Measurements from ENCODE around the gene MAP2K4.
"Not testable (repeated sequence)": the region's sequence is repeated elsewhere in the genome, so short reads cannot be mapped to it uniquely, and the experiment has no call there.

MAP2K4 gene

DNA sequence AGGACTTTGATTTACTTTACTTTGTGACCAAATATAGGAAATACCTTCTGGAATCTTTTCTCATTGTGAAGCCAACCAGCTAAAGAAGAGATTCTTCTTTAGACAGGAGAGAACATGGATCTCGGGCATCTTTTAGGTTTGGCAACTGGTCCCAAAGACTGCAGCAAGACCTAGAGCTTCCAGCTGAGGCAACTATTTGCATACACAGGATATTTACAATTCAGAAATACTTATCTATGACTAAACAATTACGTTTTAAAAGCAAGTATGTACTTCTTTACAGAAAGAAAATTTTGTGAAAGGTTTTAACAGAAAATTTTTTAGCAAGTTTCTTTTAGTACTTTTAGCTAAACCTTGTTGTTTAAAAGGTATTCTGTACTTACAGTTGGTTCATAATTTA, 106.5 kb downstream of the MAP2K4 start:
- Histone ChIP-seq H3K27ac (ENCODE audit: low read length) (no peak overlapping the region), H3K9ac (ENCODE audit: low read length) (no peak overlapping the region), H3K36me3 (ENCODE audit: control insufficient read depth, low read depth, low read length) (peaks cover 39% of the 10 kb centered on the region), H3K27me3 (ENCODE audit: control insufficient read depth, insufficient read depth, low read length) (no peaks in the 10 kb centered on the region), H3K4me1 (ENCODE audit: control insufficient read depth, low read depth, low read length) (peaks cover 2% of the 10 kb centered on the region), H3K9me3 (ENCODE audit: control insufficient read depth, low read depth, low read length) (no peaks in the 10 kb centered on the region), H3K4me3 (ENCODE audit: low read length) (no peak overlapping the region)

DNA sequence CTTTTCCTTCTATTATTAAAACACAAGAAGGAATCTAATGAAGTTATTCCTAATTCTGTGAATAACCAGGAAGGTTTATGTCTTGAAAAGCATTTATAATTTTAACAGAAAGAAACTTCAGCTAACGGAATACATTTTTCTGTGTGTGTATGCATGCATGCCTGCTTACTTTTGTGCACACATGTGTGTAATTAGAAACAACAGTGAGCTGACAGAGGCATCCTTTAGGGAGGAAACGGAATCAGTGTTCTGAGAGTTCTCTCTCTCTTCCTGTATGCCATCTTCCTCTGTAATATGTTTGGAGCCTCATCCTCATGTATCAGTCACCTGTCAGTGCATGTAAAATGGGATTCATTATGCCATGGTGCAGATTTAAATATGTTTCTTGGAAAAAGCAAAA, 107.0 kb downstream of the MAP2K4 start:
- Histone ChIP-seq H3K4me1 (ENCODE audit: control insufficient read depth, low read depth, low read length) (no peaks in the 10 kb centered on the region), H3K9ac (ENCODE audit: low read length) (no peak overlapping the region), H3K36me3 (ENCODE audit: control insufficient read depth, low read depth, low read length) (peaks cover 39% of the 10 kb centered on the region), H3K27me3 (ENCODE audit: control insufficient read depth, insufficient read depth, low read length) (no peaks in the 10 kb centered on the region), H3K27ac (ENCODE audit: low read length) (no peak overlapping the region), H3K4me3 (ENCODE audit: low read length) (no peak overlapping the region), H3K9me3 (ENCODE audit: control insufficient read depth, low read depth, low read length) (no peaks in the 10 kb centered on the region)

DNA sequence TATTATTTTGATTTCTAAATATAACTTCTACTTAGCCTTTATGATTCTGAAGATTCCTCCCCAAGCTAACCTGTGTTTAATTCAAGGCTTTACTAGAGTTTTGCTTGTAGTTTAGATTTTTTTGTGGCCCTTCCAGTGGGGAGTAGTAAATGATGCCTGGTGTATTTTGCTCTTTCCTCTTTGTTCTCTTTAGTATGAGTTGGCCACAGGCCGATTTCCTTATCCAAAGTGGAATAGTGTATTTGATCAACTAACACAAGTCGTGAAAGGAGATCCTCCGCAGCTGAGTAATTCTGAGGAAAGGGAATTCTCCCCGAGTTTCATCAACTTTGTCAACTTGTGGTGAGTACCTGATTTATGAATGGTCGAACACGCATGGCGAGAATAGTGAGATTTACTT, 108.3 kb downstream of the MAP2K4 start:
- H3K9me3 ChIP-seq (ENCODE audit: control insufficient read depth, low read depth, low read length) = no peaks in the 10 kb centered on the region
- H3K27ac ChIP-seq (ENCODE audit: low read length) = no peak overlapping the region
- no peak overlapping the region for H3K9ac ChIP-seq (ENCODE audit: low read length)
- no peak overlapping the region for H3K4me3 ChIP-seq (ENCODE audit: low read length)
- no peaks in the 10 kb centered on the region for H3K27me3 ChIP-seq (ENCODE audit: control insufficient read depth, insufficient read depth, low read length)
- no peaks in the 10 kb centered on the region for H3K4me1 ChIP-seq (ENCODE audit: control insufficient read depth, low read depth, low read length)
- peaks cover 39% of the 10 kb centered on the region for H3K36me3 ChIP-seq (ENCODE audit: control insufficient read depth, low read depth, low read length)

DNA sequence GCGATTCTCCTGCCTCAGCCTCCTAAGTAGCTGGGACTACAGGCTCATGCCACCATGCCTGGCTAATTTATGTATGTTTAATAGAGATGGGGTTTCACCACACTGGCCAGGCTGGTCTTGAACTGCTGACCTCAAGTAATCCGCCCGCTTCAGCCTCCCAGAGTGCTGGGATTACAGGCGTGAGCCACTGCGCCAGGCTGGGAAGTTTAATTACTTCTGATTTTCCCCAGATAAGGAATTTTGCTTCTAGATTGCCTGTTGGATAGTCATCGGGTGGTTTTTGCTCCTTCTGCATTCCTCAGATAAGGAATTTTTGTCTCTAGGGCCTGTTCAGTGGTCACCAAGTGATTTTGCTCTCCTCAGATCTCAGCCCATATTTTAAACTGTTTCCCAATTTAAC, 112.5 kb downstream of the MAP2K4 start:
- H3K27me3 ChIP-seq (ENCODE audit: control insufficient read depth, insufficient read depth, low read length) = no peaks in the 10 kb centered on the region
- H3K36me3 ChIP-seq (ENCODE audit: control insufficient read depth, low read depth, low read length) = peaks cover 18% of the 10 kb centered on the region
- H3K9me3 ChIP-seq (ENCODE audit: control insufficient read depth, low read depth, low read length) = no peaks in the 10 kb centered on the region
- no peak overlapping the region for H3K27ac ChIP-seq (ENCODE audit: low read length)
- no peaks in the 10 kb centered on the region for H3K4me1 ChIP-seq (ENCODE audit: control insufficient read depth, low read depth, low read length)
- H3K9ac ChIP-seq (ENCODE audit: low read length) = no peak overlapping the region
- no peak overlapping the region for H3K4me3 ChIP-seq (ENCODE audit: low read length)

DNA sequence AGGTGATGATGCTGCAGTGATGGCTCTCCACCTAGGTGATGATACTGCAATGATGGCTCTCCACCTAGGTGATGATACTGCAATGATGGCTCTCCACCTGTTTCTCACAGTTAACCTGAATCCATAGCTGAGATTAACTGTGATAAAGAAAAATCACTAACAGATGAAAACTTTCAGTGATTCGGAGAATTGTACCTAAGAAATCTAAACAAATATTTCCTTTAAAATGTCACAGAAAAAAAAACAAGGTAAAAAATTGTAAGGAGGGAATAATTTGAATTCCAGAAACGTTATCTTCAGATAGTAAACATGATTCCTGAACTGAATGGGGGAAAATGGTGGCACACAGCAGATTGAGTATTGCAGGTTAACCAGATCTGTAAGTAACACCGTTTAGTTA, 113.4 kb downstream of the MAP2K4 start:
- peaks cover 15% of the 10 kb centered on the region for H3K36me3 ChIP-seq (ENCODE audit: control insufficient read depth, low read depth, low read length)
- no peaks in the 10 kb centered on the region for H3K27me3 ChIP-seq (ENCODE audit: control insufficient read depth, insufficient read depth, low read length)
- no peak overlapping the region for H3K27ac ChIP-seq (ENCODE audit: low read length)
- H3K4me3 ChIP-seq (ENCODE audit: low read length) = no peak overlapping the region
- no peaks in the 10 kb centered on the region for H3K4me1 ChIP-seq (ENCODE audit: control insufficient read depth, low read depth, low read length)
- H3K9ac ChIP-seq (ENCODE audit: low read length) = no peak overlapping the region
- no peaks in the 10 kb centered on the region for H3K9me3 ChIP-seq (ENCODE audit: control insufficient read depth, low read depth, low read length)

DNA sequence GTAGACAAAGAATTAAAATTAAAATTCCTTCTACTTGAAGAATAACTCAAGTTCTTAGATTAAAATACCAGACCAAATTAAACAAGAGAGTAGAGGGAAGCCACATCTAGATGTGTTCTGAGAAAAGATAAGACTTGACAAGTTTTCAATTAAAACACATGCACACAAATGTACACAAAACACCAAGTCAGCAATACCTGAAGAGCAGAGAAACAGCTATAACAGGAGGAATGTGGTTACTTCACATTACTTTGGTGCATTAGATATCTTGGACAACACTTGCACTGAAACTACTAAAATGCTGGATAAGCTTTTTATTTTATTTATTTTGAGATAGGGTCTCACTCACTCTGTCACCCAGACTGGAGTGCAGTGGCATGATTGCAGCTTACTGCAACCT, 113.9 kb downstream of the MAP2K4 start:
- Histone ChIP-seq H3K27ac (ENCODE audit: low read length) (no peak overlapping the region), H3K27me3 (ENCODE audit: control insufficient read depth, insufficient read depth, low read length) (no peaks in the 10 kb centered on the region), H3K36me3 (ENCODE audit: control insufficient read depth, low read depth, low read length) (peaks cover 11% of the 10 kb centered on the region), H3K9me3 (ENCODE audit: control insufficient read depth, low read depth, low read length) (no peaks in the 10 kb centered on the region), H3K4me1 (ENCODE audit: control insufficient read depth, low read depth, low read length) (no peaks in the 10 kb centered on the region), H3K4me3 (ENCODE audit: low read length) (no peak overlapping the region), H3K9ac (ENCODE audit: low read length) (no peak overlapping the region)

DNA sequence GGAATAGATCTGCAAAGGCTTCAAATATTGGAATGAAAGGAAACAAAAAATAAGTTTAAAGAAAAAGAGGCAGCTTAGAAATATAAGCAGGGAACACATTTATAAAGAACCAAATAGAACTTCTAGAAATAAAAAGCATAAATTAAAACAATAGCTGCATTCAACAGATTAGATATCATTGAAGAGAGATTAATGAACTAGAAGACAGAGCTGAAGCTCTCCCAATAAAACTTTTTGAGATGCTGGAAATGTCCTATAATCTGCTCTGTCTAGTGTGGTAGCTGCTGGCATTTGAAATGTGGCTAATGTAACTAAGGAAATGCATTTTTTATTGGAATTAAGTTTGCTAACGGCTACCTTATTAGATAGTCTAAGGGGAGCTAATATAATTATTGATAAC, 115.6 kb downstream of the MAP2K4 start:
- Histone ChIP-seq H3K4me3 (ENCODE audit: low read length) (no peak overlapping the region), H3K27me3 (ENCODE audit: control insufficient read depth, insufficient read depth, low read length) (no peaks in the 10 kb centered on the region), H3K9me3 (ENCODE audit: control insufficient read depth, low read depth, low read length) (no peaks in the 10 kb centered on the region), H3K9ac (ENCODE audit: low read length) (no peak overlapping the region), H3K36me3 (ENCODE audit: control insufficient read depth, low read depth, low read length) (peaks cover 14% of the 10 kb centered on the region), H3K27ac (ENCODE audit: low read length) (no peak overlapping the region), H3K4me1 (ENCODE audit: control insufficient read depth, low read depth, low read length) (no peaks in the 10 kb centered on the region)

DNA sequence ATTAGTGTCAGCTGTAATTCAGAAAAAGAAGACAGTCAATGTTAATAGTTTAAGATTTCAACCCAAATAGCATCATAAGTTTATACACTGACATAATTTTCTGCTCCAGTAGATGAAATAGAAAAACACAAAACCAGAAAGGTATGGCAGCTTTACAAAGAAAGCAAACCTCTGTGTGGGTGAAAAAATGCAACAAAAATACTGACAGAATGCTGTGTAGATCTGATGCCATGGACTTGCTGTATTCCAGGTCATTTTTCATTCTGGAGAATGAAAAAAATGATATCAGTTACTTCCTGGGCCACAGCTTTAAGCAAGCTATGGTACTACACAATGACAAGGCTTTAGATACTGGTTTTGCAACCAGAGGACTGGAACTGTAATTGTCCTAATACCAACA, 116.0 kb downstream of the MAP2K4 start:
- no peak overlapping the region for H3K9ac ChIP-seq (ENCODE audit: low read length)
- H3K4me3 ChIP-seq (ENCODE audit: low read length) = no peak overlapping the region
- H3K36me3 ChIP-seq (ENCODE audit: control insufficient read depth, low read depth, low read length) = peaks cover 18% of the 10 kb centered on the region
- no peak overlapping the region for H3K27ac ChIP-seq (ENCODE audit: low read length)
- H3K9me3 ChIP-seq (ENCODE audit: control insufficient read depth, low read depth, low read length) = no peaks in the 10 kb centered on the region
- no peaks in the 10 kb centered on the region for H3K27me3 ChIP-seq (ENCODE audit: control insufficient read depth, insufficient read depth, low read length)
- no peaks in the 10 kb centered on the region for H3K4me1 ChIP-seq (ENCODE audit: control insufficient read depth, low read depth, low read length)

DNA sequence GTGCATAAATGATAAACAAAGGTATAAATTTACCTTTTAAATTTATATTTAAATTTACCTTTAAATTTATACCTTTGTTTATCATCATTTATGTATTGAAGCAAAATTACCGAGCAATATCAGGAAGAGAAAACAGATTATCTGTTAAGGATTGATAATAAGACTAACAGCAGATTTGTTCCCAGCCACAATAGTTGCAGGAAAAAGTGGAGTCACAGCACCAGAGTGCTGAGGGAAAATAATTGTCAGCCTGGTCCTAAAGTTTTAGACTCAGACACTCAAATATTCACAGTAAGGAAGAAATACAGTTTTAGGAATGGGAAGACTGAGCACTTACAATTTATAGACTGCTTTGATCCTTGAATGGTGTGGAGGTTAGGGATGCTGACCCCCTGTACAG, 117.2 kb downstream of the MAP2K4 start:
- Histone ChIP-seq H3K9me3 (ENCODE audit: control insufficient read depth, low read depth, low read length) (no peaks in the 10 kb centered on the region), H3K27ac (ENCODE audit: low read length) (no peak overlapping the region), H3K4me1 (ENCODE audit: control insufficient read depth, low read depth, low read length) (no peaks in the 10 kb centered on the region), H3K4me3 (ENCODE audit: low read length) (no peak overlapping the region), H3K36me3 (ENCODE audit: control insufficient read depth, low read depth, low read length) (peaks cover 30% of the 10 kb centered on the region), H3K9ac (ENCODE audit: low read length) (no peak overlapping the region), H3K27me3 (ENCODE audit: control insufficient read depth, insufficient read depth, low read length) (no peaks in the 10 kb centered on the region)

DNA sequence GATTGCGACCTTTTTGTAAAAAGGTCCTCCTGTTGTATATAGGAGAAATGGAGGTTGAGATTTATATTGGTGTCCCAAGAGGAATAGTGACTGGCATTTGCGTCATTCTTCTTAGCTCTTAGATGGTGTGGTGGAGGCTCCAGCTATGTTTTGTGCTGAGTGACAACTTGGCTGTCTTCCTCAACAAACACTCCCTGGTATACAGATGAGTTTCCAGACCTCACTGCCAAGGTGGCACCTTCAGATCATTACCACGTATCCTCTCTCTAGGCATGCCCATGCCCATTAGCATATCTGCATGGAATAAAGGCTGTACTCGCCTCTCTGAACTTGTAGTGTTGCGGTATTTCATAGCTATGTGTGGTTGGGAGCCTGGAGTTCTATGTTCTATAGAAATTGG, 120.0 kb downstream of the MAP2K4 start:
- no peaks in the 10 kb centered on the region for H3K4me1 ChIP-seq (ENCODE audit: control insufficient read depth, low read depth, low read length)
- no peak overlapping the region for H3K27ac ChIP-seq (ENCODE audit: low read length)
- H3K36me3 ChIP-seq (ENCODE audit: control insufficient read depth, low read depth, low read length) = peaks cover 30% of the 10 kb centered on the region
- no peaks in the 10 kb centered on the region for H3K27me3 ChIP-seq (ENCODE audit: control insufficient read depth, insufficient read depth, low read length)
- no peaks in the 10 kb centered on the region for H3K9me3 ChIP-seq (ENCODE audit: control insufficient read depth, low read depth, low read length)
- H3K9ac ChIP-seq (ENCODE audit: low read length) = no peak overlapping the region
- no peak overlapping the region for H3K4me3 ChIP-seq (ENCODE audit: low read length)

DNA sequence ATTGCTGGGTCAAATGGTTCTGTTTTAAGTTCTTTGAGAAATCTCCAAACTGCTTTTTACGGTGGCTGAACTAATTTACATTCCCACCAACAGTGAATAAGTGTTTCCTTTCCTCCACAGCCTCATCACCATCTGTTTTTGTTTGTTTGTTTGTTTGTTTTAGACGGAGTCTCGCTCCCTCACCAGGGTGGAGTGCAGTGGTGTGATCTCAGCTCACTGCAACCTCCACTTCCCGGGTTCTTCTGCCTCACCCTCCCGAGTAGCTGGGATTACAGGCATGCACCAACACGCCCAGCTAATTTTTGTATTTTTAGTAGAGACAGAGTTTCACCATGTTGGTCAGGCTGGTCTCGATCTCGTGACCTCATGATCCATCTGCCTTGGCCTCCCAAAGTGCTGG, 141.5 kb downstream of the MAP2K4 start:
- H3K27ac ChIP-seq (ENCODE audit: low read length); H3K4me3 ChIP-seq (ENCODE audit: low read length); H3K27me3 ChIP-seq (ENCODE audit: control insufficient read depth, insufficient read depth, low read length); H3K9ac ChIP-seq (ENCODE audit: low read length); H3K36me3 ChIP-seq (ENCODE audit: control insufficient read depth, low read depth, low read length); H3K4me1 ChIP-seq (ENCODE audit: control insufficient read depth, low read depth, low read length): not testable (repeated sequence)
- peaks cover 15% of the 10 kb centered on the region for H3K9me3 ChIP-seq (ENCODE audit: control insufficient read depth, low read depth, low read length)

DNA sequence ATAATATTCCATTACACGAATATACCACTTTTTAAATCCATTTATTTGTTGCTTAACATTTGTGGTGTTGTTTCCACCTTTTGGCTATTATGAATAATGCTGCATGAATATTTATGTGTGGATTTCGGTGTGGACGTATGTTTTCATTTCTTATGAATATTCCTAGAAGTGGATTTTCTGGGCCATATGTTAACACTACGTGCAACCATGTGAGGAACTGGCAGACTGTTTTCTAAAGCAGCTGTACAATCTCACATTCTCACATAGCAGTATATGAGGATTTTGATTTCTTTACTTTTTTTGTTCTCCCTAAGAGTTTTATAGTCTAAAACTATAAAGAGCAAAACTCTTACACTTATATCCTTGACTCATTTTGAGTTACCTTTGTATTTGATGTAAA, 143.4 kb downstream of the MAP2K4 start:
- peaks cover 15% of the 10 kb centered on the region for H3K9me3 ChIP-seq (ENCODE audit: control insufficient read depth, low read depth, low read length)
- H3K27ac ChIP-seq (ENCODE audit: low read length) = no peak overlapping the region
- H3K4me1 ChIP-seq (ENCODE audit: control insufficient read depth, low read depth, low read length) = no peaks in the 10 kb centered on the region
- no peaks in the 10 kb centered on the region for H3K27me3 ChIP-seq (ENCODE audit: control insufficient read depth, insufficient read depth, low read length)
- no peaks in the 10 kb centered on the region for H3K36me3 ChIP-seq (ENCODE audit: control insufficient read depth, low read depth, low read length)
- H3K4me3 ChIP-seq (ENCODE audit: low read length) = no peak overlapping the region
- no peak overlapping the region for H3K9ac ChIP-seq (ENCODE audit: low read length)

All from iPS-18a (cell line).